ENCODE results near the gene RAB18. TPM values are rescaled to one million over a fixed set of nuclear protein-coding genes. Genes with fewer than 3 reads are reported as not detected.

Gene RAB18
- total RNA-seq, 1 experiment from 2014 or later = 89.4 TPM

GRCh38 chr10:27550823-27551222 is 46.7 kb downstream of the RAB18 start:
- H3K56ac ChIP-seq (ENCODE audit: insufficient read length, low read depth, low read length) = no peak overlapping the region
- H2AK5ac ChIP-seq (ENCODE audit: insufficient read length, low read length) = no peak overlapping the region
- H4K91ac ChIP-seq (ENCODE audit: insufficient read length, low read depth, low read length) = no peak overlapping the region
- H2BK120ac ChIP-seq (ENCODE audit: low read depth, low read length, poor library complexity, severe bottlenecking) = no peak overlapping the region
- no peaks in the 10 kb centered on the region for H3K79me2 ChIP-seq (ENCODE audit: insufficient read depth, low read length)
- H4K8ac ChIP-seq (replicated peaks; ENCODE audit: insufficient read length, low read depth, low read length) = no peak overlapping the region
- no peak overlapping the region for H2BK12ac ChIP-seq (ENCODE audit: insufficient read length, low read depth, low read length)
- H2BK20ac ChIP-seq (ENCODE audit: low read depth, low read length, poor library complexity, severe bottlenecking) = no peak overlapping the region
- no peak overlapping the region for H3K4me2 ChIP-seq (ENCODE audit: insufficient read depth, insufficient read length, low read length)
- H3K23me2 ChIP-seq (ENCODE audit: insufficient read length, low read depth, low read length, poor library complexity, severe bottlenecking) = no peaks in the 10 kb centered on the region
- H3K14ac ChIP-seq (ENCODE audit: insufficient read depth, low read length) = no peak overlapping the region
- Mint-ChIP-seq H3K9me3 (no peaks in the 10 kb centered on the region), H3K27me3 (ENCODE audit: low read depth) (no peaks in the 10 kb centered on the region), H3K4me1 (peaks cover 9% of the 10 kb centered on the region in 2 experiments), H3K36me3 (ENCODE audit: insufficient read depth in 1 of 3, low read depth in 3 of 3) (peaks cover 0 to 2% (median 0%) of the 10 kb centered on the region in 3 experiments; a peak in 2 of 7 replicates), H3K27ac (no peak overlapping the region), H3K4me3 (no peak overlapping the region)
- H3K4me1 ChIP-seq (ENCODE audit: insufficient read depth, low read length) = no peaks in the 10 kb centered on the region
- DNase-seq = no peak
- H2BK15ac ChIP-seq (ENCODE audit: low read depth, low read length) = no peak overlapping the region
- H3K9ac ChIP-seq (ENCODE audit: extremely low read depth, insufficient read length, low read length) = no peak overlapping the region
- no peak overlapping the region for H4K5ac ChIP-seq (ENCODE audit: insufficient read length, low read depth, low read length)
- no peak overlapping the region for H3K18ac ChIP-seq (ENCODE audit: insufficient read length, low read depth, low read length)
- H3T11ph ChIP-seq (ENCODE audit: low read length) = no peak overlapping the region
- H3K79me1 ChIP-seq (ENCODE audit: insufficient read depth, low read depth, low read length, poor library complexity, severe bottlenecking) = no peaks in the 10 kb centered on the region
- no peak overlapping the region for H2BK5ac ChIP-seq (ENCODE audit: insufficient read length, low read length)
- no peak overlapping the region for H3K23ac ChIP-seq (ENCODE audit: insufficient read length, low read depth, low read length)
- no peaks in the 10 kb centered on the region for H3K9me3 ChIP-seq (ENCODE audit: control insufficient read depth, low read depth, low read length)
- no peak overlapping the region for H3K27ac ChIP-seq (ENCODE audit: insufficient read length, low read depth, low read length)
- no peaks in the 10 kb centered on the region for H3K27me3 ChIP-seq (ENCODE audit: insufficient read depth, low read length)
- no peak overlapping the region for H2AFZ ChIP-seq (ENCODE audit: low read length)
- no CpG with 5 or more reads among the region's 6 CpGs for WGBS (ENCODE audit: extremely low coverage, insufficient read length, low lambda C conversion rate)
- TF ChIP-seq, protein P1, sequence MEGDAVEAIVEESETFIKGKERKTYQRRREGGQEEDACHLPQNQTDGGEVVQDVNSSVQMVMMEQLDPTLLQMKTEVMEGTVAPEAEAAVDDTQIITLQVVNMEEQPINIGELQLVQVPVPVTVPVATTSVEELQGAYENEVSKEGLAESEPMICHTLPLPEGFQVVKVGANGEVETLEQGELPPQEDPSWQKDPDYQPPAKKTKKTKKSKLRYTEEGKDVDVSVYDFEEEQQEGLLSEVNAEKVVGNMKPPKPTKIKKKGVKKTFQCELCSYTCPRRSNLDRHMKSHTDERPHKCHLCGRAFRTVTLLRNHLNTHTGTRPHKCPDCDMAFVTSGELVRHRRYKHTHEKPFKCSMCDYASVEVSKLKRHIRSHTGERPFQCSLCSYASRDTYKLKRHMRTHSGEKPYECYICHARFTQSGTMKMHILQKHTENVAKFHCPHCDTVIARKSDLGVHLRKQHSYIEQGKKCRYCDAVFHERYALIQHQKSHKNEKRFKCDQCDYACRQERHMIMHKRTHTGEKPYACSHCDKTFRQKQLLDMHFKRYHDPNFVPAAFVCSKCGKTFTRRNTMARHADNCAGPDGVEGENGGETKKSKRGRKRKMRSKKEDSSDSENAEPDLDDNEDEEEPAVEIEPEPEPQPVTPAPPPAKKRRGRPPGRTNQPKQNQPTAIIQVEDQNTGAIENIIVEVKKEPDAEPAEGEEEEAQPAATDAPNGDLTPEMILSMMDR (conservative IDR thresholded peaks at IDR 0.05) = no peak
- no peak overlapping the region for H3K4ac ChIP-seq (ENCODE audit: low read depth, low read length)
- H4K20me1 ChIP-seq (ENCODE audit: control insufficient read depth, insufficient read depth, insufficient read length) = no peaks in the 10 kb centered on the region
